Measurements from ENCODE around the gene LTN1.

The LTN1 gene

GRCh38 chr21:28913071-28913470 is 79.6 kb downstream of the LTN1 start:
- H3K27me3 ChIP-seq (ENCODE audit: low read length), result no peaks in the 10 kb centered on the region
- H3K36me3 ChIP-seq (ENCODE audit: low read length), result no peaks in the 10 kb centered on the region
- H3K4me2 ChIP-seq (ENCODE audit: low read depth, low read length, poor library complexity, severe bottlenecking), result no peak overlapping the region
- no peak overlapping the region for H2AFZ ChIP-seq (ENCODE audit: low read depth, low read length, severe bottlenecking)
- H4K20me1 ChIP-seq (ENCODE audit: low read depth, low read length), result no peaks in the 10 kb centered on the region
- no peaks in the 10 kb centered on the region for H3K9me2 ChIP-seq (replicated peaks; ENCODE audit: insufficient read depth, low read length)
- H3F3A ChIP-seq (ENCODE audit: insufficient read depth), result no peaks in the 10 kb centered on the region
- H3K9me3 ChIP-seq (ENCODE audit: insufficient read depth, low read length), result no peaks in the 10 kb centered on the region
- H3K79me2 ChIP-seq (ENCODE audit: insufficient read depth, low read length), result no peaks in the 10 kb centered on the region
- TF ChIP-seq CTCF (IDR thresholded peaks at IDR 0.05; ENCODE audit: insufficient read depth, low read length, poor library complexity, severe bottlenecking) (no peak), EZH2phosphoT487 (conservative IDR thresholded peaks at IDR 0.05; ENCODE audit: low read length) (no peak)
- no peak overlapping the region for H3K9ac ChIP-seq (ENCODE audit: low read length)
- H3K4me3 ChIP-seq (ENCODE audit: insufficient read depth, low read length, poor library complexity, severe bottlenecking), result no peak overlapping the region
- H3K27ac ChIP-seq (ENCODE audit: low read depth, low read length), result no peak overlapping the region

DNA sequence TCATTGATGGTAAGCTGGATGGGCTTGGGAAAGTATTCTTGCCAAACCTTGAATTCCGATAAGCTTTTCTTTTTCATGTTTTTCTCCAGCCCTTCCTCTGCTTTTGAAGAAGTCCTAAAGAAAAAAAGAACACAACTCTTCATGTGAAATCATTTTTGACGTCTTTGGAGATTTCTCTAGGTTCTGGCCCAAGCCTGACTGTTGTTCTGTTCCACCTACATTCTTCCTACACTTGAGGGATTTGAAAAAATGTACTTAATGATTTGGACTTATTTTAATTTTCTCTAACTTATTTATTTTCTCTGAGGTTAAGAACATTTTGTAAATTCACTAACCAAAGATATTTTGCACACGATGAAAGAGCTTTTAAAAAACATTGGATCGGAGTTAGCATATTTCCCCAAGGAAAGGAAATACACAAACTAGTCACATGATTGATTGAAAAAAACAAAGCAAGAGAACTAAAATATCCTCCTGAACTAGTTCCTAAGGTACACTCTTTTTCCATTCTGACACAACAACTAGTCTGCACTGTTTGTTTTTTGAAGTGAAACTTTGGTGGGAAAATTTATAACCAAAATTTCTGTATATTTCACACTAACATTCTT is 82.3 kb downstream of the LTN1 start:
- no peaks in the 10 kb centered on the region for H3F3A ChIP-seq (ENCODE audit: insufficient read depth)
- H4K20me1 ChIP-seq (ENCODE audit: low read depth, low read length), result no peaks in the 10 kb centered on the region
- no peak overlapping the region for H3K9ac ChIP-seq (ENCODE audit: low read length)
- no peaks in the 10 kb centered on the region for H3K27me3 ChIP-seq (ENCODE audit: low read length)
- no peak overlapping the region for H3K4me3 ChIP-seq (ENCODE audit: insufficient read depth, low read length, poor library complexity, severe bottlenecking)
- H3K9me3 ChIP-seq (ENCODE audit: insufficient read depth, low read length), result no peaks in the 10 kb centered on the region
- no peaks in the 10 kb centered on the region for H3K36me3 ChIP-seq (ENCODE audit: low read length)
- H3K9me2 ChIP-seq (replicated peaks; ENCODE audit: insufficient read depth, low read length), result no peaks in the 10 kb centered on the region
- H2AFZ ChIP-seq (ENCODE audit: low read depth, low read length, severe bottlenecking), result no peak overlapping the region
- TF ChIP-seq CTCF (IDR thresholded peaks at IDR 0.05; ENCODE audit: insufficient read depth, low read length, poor library complexity, severe bottlenecking), result no peak
- TF ChIP-seq EZH2phosphoT487 (conservative IDR thresholded peaks at IDR 0.05; ENCODE audit: low read length), result no peak
- H3K4me2 ChIP-seq (ENCODE audit: low read depth, low read length, poor library complexity, severe bottlenecking), result no peak overlapping the region
- H3K79me2 ChIP-seq (ENCODE audit: insufficient read depth, low read length), result no peaks in the 10 kb centered on the region
- H3K27ac ChIP-seq (ENCODE audit: low read depth, low read length), result no peak overlapping the region

DNA sequence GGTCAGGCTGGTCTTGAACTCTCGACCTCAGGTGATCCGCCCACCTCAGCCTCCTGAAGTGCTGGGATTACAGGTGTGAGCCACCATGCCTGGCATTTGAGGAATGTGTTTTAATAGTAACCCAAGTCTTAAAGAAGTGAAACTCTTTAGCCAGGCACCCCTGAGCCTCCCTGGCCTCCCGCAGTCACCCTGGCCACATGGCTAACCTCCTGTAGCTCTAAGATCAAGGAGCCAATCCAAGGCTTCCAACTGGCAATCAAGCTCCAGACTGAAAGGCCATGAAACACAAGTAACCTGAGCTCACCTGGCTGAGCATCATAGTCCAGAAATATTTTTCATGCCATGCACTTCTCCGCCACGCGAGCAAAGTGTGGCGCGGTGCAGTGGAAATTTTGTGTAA is 84.3 kb downstream of the LTN1 start:
- H3K27me3 ChIP-seq (ENCODE audit: low read length), result no peaks in the 10 kb centered on the region
- H3F3A ChIP-seq (ENCODE audit: insufficient read depth), result no peaks in the 10 kb centered on the region
- no peaks in the 10 kb centered on the region for H3K36me3 ChIP-seq (ENCODE audit: low read length)
- no peak overlapping the region for H3K27ac ChIP-seq (ENCODE audit: low read depth, low read length)
- H3K79me2 ChIP-seq (ENCODE audit: insufficient read depth, low read length), result no peaks in the 10 kb centered on the region
- H3K9ac ChIP-seq (ENCODE audit: low read length), result no peak overlapping the region
- H4K20me1 ChIP-seq (ENCODE audit: low read depth, low read length), result no peaks in the 10 kb centered on the region
- no peak overlapping the region for H3K4me2 ChIP-seq (ENCODE audit: low read depth, low read length, poor library complexity, severe bottlenecking)
- no peaks in the 10 kb centered on the region for H3K9me2 ChIP-seq (replicated peaks; ENCODE audit: insufficient read depth, low read length)
- H3K9me3 ChIP-seq (ENCODE audit: insufficient read depth, low read length), result no peaks in the 10 kb centered on the region
- H3K4me3 ChIP-seq (ENCODE audit: insufficient read depth, low read length, poor library complexity, severe bottlenecking), result no peak overlapping the region
- H2AFZ ChIP-seq (ENCODE audit: low read depth, low read length, severe bottlenecking), result no peak overlapping the region
- no peak for TF ChIP-seq EZH2phosphoT487 (conservative IDR thresholded peaks at IDR 0.05; ENCODE audit: low read length)
- TF ChIP-seq CTCF (IDR thresholded peaks at IDR 0.05; ENCODE audit: insufficient read depth, low read length, poor library complexity, severe bottlenecking), result no peak

Data from SU-DHL-6 (cell line).